Activated T-helper 17 cell treated with anti-CD3 and anti-CD28 coated beads, Interleukin-2, amount 50 U/mL, for 72 hours (primary cell): ENCODE results near the gene HOTAIR. TPM values are rescaled to one million over a fixed set of nuclear protein-coding genes. Genes with fewer than 3 reads are reported as not detected.

Source experiments
- ATAC-seq: fragments of 150-1000 bp; cut with Tn5 transposase; replicated peaks from 2 replicates; pipeline ENCODE4 v1.10.0; 2021; ENCODE audit warnings: mild to moderate bottlenecking, moderate library complexity
- H3K27ac Mint-ChIP-seq: one replicate; pipeline ENCODE4 v1.8.0; 2022; ENCODE audit warnings: mixed read lengths
- H3K27me3 Mint-ChIP-seq: one replicate; pipeline ENCODE4 v1.8.0; 2022; ENCODE audit warnings: mixed read lengths
- H3K36me3 Mint-ChIP-seq: one replicate; pipeline ENCODE4 v1.8.0; 2022; ENCODE audit warnings: low read depth, mild to moderate bottlenecking, mixed read lengths
- H3K4me1 Mint-ChIP-seq: one replicate; pipeline ENCODE4 v1.8.0; 2022; ENCODE audit warnings: mixed read lengths
- H3K4me3 Mint-ChIP-seq: one replicate; pipeline ENCODE4 v1.8.0; 2022; ENCODE audit warnings: mild to moderate bottlenecking, mixed read lengths
- H3K9me3 Mint-ChIP-seq: one replicate; pipeline ENCODE4 v1.8.0; 2022; ENCODE audit warnings: mixed read lengths
- total RNA-seq, 2 donors: library from RNA; stranded (reverse); gene quantifications; one replicate each; pipeline ENCODE4 v1.2.3, GENCODE V29; 2022

HOTAIR gene
- total RNA-seq, 2 donors from 2014 or later, result not detected

GRCh38 chr12:54005531-54005852, 30.7 kb upstream of the HOTAIR start:
- Mint-ChIP-seq H3K9me3 (no peaks in the 10 kb centered on the region), H3K4me3 (peak overlapping the region; percentile 65), H3K36me3 (no peaks in the 10 kb centered on the region), H3K27ac (no peak overlapping the region), H3K4me1 (peaks cover 4% of the 10 kb centered on the region), H3K27me3 (peaks cover 81% of the 10 kb centered on the region)
- no peak for ATAC-seq

GRCh38 chr12:54004841-54005530, 30.2 kb upstream of the HOTAIR start:
- no peak for ATAC-seq
- Mint-ChIP-seq H3K9me3 (no peaks in the 10 kb centered on the region), H3K4me3 (peak overlapping the region; percentile 65), H3K4me1 (peaks cover 4% of the 10 kb centered on the region), H3K27ac (no peak overlapping the region), H3K27me3 (peaks cover 78% of the 10 kb centered on the region), H3K36me3 (no peaks in the 10 kb centered on the region)

GRCh38 chr12:54004063-54004840, 29.5 kb upstream of the HOTAIR start:
- Mint-ChIP-seq H3K27me3 (peaks cover 77% of the 10 kb centered on the region), H3K36me3 (no peaks in the 10 kb centered on the region), H3K9me3 (no peaks in the 10 kb centered on the region), H3K4me3 (no peak overlapping the region), H3K27ac (no peak overlapping the region), H3K4me1 (peaks cover 4% of the 10 kb centered on the region)
- no peak for ATAC-seq

- no peak overlapping the region for H3K27ac Mint-ChIP-seq
- no peaks in the 10 kb centered on the region for H3K36me3 Mint-ChIP-seq
- peaks cover 4% of the 10 kb centered on the region for H3K4me1 Mint-ChIP-seq
- peaks cover 80% of the 10 kb centered on the region for H3K27me3 Mint-ChIP-seq
- H3K9me3 Mint-ChIP-seq, result no peaks in the 10 kb centered on the region
- H3K4me3 Mint-ChIP-seq, result no peak overlapping the region
- no peak for ATAC-seq
Measured at GRCh38 chr12:54003625-54004024, 28.9 kb upstream of the HOTAIR start.

GRCh38 chr12:54002915-54003389, 28.2 kb upstream of the HOTAIR start:
- Mint-ChIP-seq H3K9me3 (no peaks in the 10 kb centered on the region), H3K36me3 (no peaks in the 10 kb centered on the region)
- no peak for ATAC-seq

GRCh38 chr12:54002278-54002914, 27.6 kb upstream of the HOTAIR start:
- Mint-ChIP-seq H3K27ac (no peak overlapping the region), H3K36me3 (no peaks in the 10 kb centered on the region), H3K4me3 (no peak overlapping the region), H3K4me1 (peaks cover 8% of the 10 kb centered on the region), H3K9me3 (no peaks in the 10 kb centered on the region), H3K27me3 (peaks cover 83% of the 10 kb centered on the region)
- ATAC-seq, result no peak

More at GRCh38 chr12:54002915-54003389, 28.2 kb upstream of the HOTAIR start:
- Mint-ChIP-seq H3K27ac (no peak overlapping the region), H3K4me1 (peaks cover 4% of the 10 kb centered on the region), H3K27me3 (peaks cover 82% of the 10 kb centered on the region), H3K4me3 (no peak overlapping the region)

GRCh38 chr12:54001283-54002187, 26.8 kb upstream of the HOTAIR start:
- H3K27me3 Mint-ChIP-seq, result peaks cover 83% of the 10 kb centered on the region
- H3K9me3 Mint-ChIP-seq, result no peaks in the 10 kb centered on the region
- no peak overlapping the region for H3K27ac Mint-ChIP-seq
- H3K36me3 Mint-ChIP-seq, result no peaks in the 10 kb centered on the region
- H3K4me3 Mint-ChIP-seq, result no peak overlapping the region
- ATAC-seq, result no peak
- peaks cover 9% of the 10 kb centered on the region for H3K4me1 Mint-ChIP-seq

GRCh38 chr12:54000116-54001114, 25.7 kb upstream of the HOTAIR start, which contains the start of gene HOXC9:
Gene HOXC9, plus strand, starts transcription at chr12:54000161. Its CDS starts 28 bp downstream, at chr12:54000189.
- Mint-ChIP-seq H3K9me3 (no peaks in the 10 kb centered on the region), H3K4me3 (peak within 1 kb of the TSS; percentile 17), H3K27ac (no peak within 1 kb of the TSS), H3K4me1 (peaks cover 5% of the 10 kb centered on the region), H3K27me3 (peaks cover 82% of the 10 kb centered on the region), H3K36me3 (no peaks in the 10 kb centered on the region)
- no peak for ATAC-seq

GRCh38 chr12:53999559-54000115, 24.9 kb upstream of the HOTAIR start:
- Mint-ChIP-seq H3K36me3 (no peaks in the 10 kb centered on the region), H3K27me3 (peaks cover 83% of the 10 kb centered on the region), H3K27ac (no peak overlapping the region)

GRCh38 chr12:53998900-53999236, 24.1 kb upstream of the HOTAIR start:
- Mint-ChIP-seq H3K9me3 (no peaks in the 10 kb centered on the region), H3K27ac (no peak overlapping the region), H3K4me1 (peaks cover 8% of the 10 kb centered on the region), H3K4me3 (no peak overlapping the region), H3K36me3 (peaks cover 3% of the 10 kb centered on the region), H3K27me3 (peaks cover 81% of the 10 kb centered on the region)
- no peak for ATAC-seq

More at GRCh38 chr12:53999559-54000115, 24.9 kb upstream of the HOTAIR start:
- Mint-ChIP-seq H3K4me3 (peak overlapping the region; percentile 17), H3K9me3 (no peaks in the 10 kb centered on the region), H3K4me1 (peaks cover 8% of the 10 kb centered on the region)
- no peak for ATAC-seq

GRCh38 chr12:53998110-53998899, 23.6 kb upstream of the HOTAIR start:
- peaks cover 8% of the 10 kb centered on the region for H3K4me1 Mint-ChIP-seq
- H3K36me3 Mint-ChIP-seq, result peaks cover 8% of the 10 kb centered on the region
- H3K9me3 Mint-ChIP-seq, result no peaks in the 10 kb centered on the region
- H3K27me3 Mint-ChIP-seq, result peaks cover 81% of the 10 kb centered on the region
- ATAC-seq, result no peak
- H3K27ac Mint-ChIP-seq, result no peak overlapping the region
- H3K4me3 Mint-ChIP-seq, result no peak overlapping the region
